ENCODE data around the gene MRPL18.

Gene MRPL18

DNA sequence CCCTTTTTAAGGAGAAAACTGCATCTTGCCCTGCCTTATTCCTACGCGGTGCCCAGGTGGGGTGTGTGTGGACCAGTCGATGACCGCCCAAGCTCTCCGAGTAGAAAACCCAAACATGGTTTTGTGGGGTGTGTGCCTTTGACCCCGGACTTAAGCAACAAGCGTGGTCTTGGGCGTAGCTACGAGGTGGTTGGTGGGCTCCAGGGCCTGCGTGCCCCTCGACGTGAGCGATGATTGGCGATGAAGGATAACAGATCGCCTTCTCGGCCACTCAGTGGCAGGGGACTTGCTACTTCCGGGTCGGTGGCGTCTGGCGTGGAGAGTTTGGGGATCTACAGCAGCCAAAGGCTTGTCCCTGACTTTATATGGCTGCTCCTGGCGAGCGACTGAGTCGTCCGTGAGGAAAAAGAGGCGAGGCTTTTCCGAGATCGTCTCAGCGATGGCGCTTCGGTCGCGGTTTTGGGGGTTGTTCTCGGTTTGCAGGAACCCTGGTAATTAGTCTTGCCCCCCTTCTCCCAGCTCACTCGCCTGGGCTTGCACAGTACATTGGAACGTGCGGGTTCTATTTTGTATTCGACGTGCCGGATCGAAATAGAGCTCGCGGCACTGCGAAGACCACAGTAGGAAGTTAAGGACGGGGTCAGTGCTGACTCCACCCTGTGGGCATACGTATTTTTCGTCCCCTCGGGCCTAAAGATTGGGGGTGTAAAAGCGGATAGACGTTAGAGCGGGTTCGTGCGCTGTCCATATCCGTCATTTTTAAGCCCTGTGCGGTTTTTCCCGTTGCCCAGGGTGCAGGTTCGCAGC is at the start of gene MRPL18:
TSS of gene MRPL18 (plus strand) at position 319 of the 807 bp plus-strand sequence. CDS start at position 440, 121 bp downstream.
- TF ChIP-seq EZH2 (IDR thresholded peaks at IDR 0.05; ENCODE audit: borderline replicate concordance, low read depth, low read length, severe bottlenecking) (no peak), CTCF (IDR thresholded peaks at IDR 0.05; ENCODE audit: borderline replicate concordance, extremely low read depth, low read length, poor library complexity, severe bottlenecking) (no peak)
- peaks cover 58% of the 10 kb centered on the region for H3K4me1 ChIP-seq (ENCODE audit: insufficient read depth, low read length)
- H3K36me3 ChIP-seq (ENCODE audit: insufficient read depth, low read length), result peaks cover 84% of the 10 kb centered on the region
- H3K79me2 ChIP-seq (ENCODE audit: insufficient read depth, low read length), result peaks cover 91% of the 10 kb centered on the region
- peak within 1 kb of the TSS; percentile 94 to 97 for H3K4me3 ChIP-seq (ENCODE audit: low read depth in 1 of 2, low read length in 2 of 2)
- peak within 1 kb of the TSS; percentile 85 for H2AFZ ChIP-seq (ENCODE audit: low read depth, low read length)
- H4K20me1 ChIP-seq (ENCODE audit: insufficient read depth, low read length), result peaks cover 46% of the 10 kb centered on the region
- peak; percentile 95 for DNase-seq
- H3K27me3 ChIP-seq (ENCODE audit: insufficient read depth, low read length, poor library complexity), result no peaks in the 10 kb centered on the region
- peak; percentile 88 for ATAC-seq (ENCODE audit: insufficient read depth, low read depth)
- H3K9ac ChIP-seq (ENCODE audit: low read depth, low read length), result peak within 1 kb of the TSS; percentile 94
- peak within 1 kb of the TSS; percentile 95 for H3K27ac ChIP-seq (ENCODE audit: low read length)
- peak within 1 kb of the TSS; percentile 97 for H3K4me2 ChIP-seq (ENCODE audit: insufficient read depth, low read length)
- no peaks in the 10 kb centered on the region for H3K9me3 ChIP-seq (ENCODE audit: insufficient read depth, low read length, severe bottlenecking)

GRCh38 chr6:159742165-159742564 is 48.1 kb upstream of the MRPL18 start:
- no peak overlapping the region for H3K4me3 ChIP-seq (ENCODE audit: low read depth in 1 of 2, low read length in 2 of 2)
- DNase-seq, result no peak
- H3K27ac ChIP-seq (ENCODE audit: low read length), result no peak overlapping the region
- no peak overlapping the region for H3K4me2 ChIP-seq (ENCODE audit: insufficient read depth, low read length)
- ATAC-seq (ENCODE audit: insufficient read depth, low read depth), result no peak
- no peaks in the 10 kb centered on the region for H3K27me3 ChIP-seq (ENCODE audit: insufficient read depth, low read length, poor library complexity)
- no peaks in the 10 kb centered on the region for H3K9me3 ChIP-seq (ENCODE audit: insufficient read depth, low read length, severe bottlenecking)
- peaks cover 97% of the 10 kb centered on the region for H3K36me3 ChIP-seq (ENCODE audit: insufficient read depth, low read length)
- H3K9ac ChIP-seq (ENCODE audit: low read depth, low read length), result no peak overlapping the region
- H3K79me2 ChIP-seq (ENCODE audit: insufficient read depth, low read length), result peaks cover 97% of the 10 kb centered on the region
- peaks cover 46% of the 10 kb centered on the region; the same call in 1 of the 2 replicates for H4K20me1 ChIP-seq (ENCODE audit: insufficient read depth, low read length)
- no peak overlapping the region for H2AFZ ChIP-seq (ENCODE audit: low read depth, low read length)
- 0 out of 2 replicates have a peak, but pooled peaks cover 3% of the 10 kb centered on the region for H3K4me1 ChIP-seq (ENCODE audit: insufficient read depth, low read length)
- no peak for TF ChIP-seq EZH2 (IDR thresholded peaks at IDR 0.05; ENCODE audit: borderline replicate concordance, low read depth, low read length, severe bottlenecking)
- no peak for TF ChIP-seq CTCF (IDR thresholded peaks at IDR 0.05; ENCODE audit: borderline replicate concordance, extremely low read depth, low read length, poor library complexity, severe bottlenecking)

GRCh38 chr6:159745081-159745480 is 45.2 kb upstream of the MRPL18 start:
- no peak overlapping the region for H3K4me3 ChIP-seq (ENCODE audit: low read depth in 1 of 2, low read length in 2 of 2)
- peaks cover 80% of the 10 kb centered on the region for H3K79me2 ChIP-seq (ENCODE audit: insufficient read depth, low read length)
- no peaks in the 10 kb centered on the region for H3K27me3 ChIP-seq (ENCODE audit: insufficient read depth, low read length, poor library complexity)
- H3K9me3 ChIP-seq (ENCODE audit: insufficient read depth, low read length, severe bottlenecking), result no peaks in the 10 kb centered on the region
- TF ChIP-seq EZH2 (IDR thresholded peaks at IDR 0.05; ENCODE audit: borderline replicate concordance, low read depth, low read length, severe bottlenecking) (no peak), CTCF (IDR thresholded peaks at IDR 0.05; ENCODE audit: borderline replicate concordance, extremely low read depth, low read length, poor library complexity, severe bottlenecking) (no peak)
- DNase-seq, result no peak
- ATAC-seq (ENCODE audit: insufficient read depth, low read depth), result no peak
- no peak overlapping the region for H3K27ac ChIP-seq (ENCODE audit: low read length)
- no peak overlapping the region for H3K4me2 ChIP-seq (ENCODE audit: insufficient read depth, low read length)
- no peak overlapping the region for H2AFZ ChIP-seq (ENCODE audit: low read depth, low read length)
- peaks cover 21% of the 10 kb centered on the region; the same call in 1 of the 2 replicates for H4K20me1 ChIP-seq (ENCODE audit: insufficient read depth, low read length)
- H3K9ac ChIP-seq (ENCODE audit: low read depth, low read length), result no peak overlapping the region
- H3K4me1 ChIP-seq (ENCODE audit: insufficient read depth, low read length), result no peaks in the 10 kb centered on the region
- peaks cover 100% of the 10 kb centered on the region for H3K36me3 ChIP-seq (ENCODE audit: insufficient read depth, low read length)

Measured in DND-41 (cell line).